GM12874 (cell line): ENCODE data around the gene LSG1.

Experiments used
- CTCF ChIP-seq: IDR thresholded peaks from 2 replicates; pipeline ENCODE4 v1.5.1; 2011; ENCODE audit warnings: low read depth, mild to moderate bottlenecking, control low read depth, low read length, moderate library complexity; ENCODE audit not compliant: insufficient read depth

LSG1 gene

DNA sequence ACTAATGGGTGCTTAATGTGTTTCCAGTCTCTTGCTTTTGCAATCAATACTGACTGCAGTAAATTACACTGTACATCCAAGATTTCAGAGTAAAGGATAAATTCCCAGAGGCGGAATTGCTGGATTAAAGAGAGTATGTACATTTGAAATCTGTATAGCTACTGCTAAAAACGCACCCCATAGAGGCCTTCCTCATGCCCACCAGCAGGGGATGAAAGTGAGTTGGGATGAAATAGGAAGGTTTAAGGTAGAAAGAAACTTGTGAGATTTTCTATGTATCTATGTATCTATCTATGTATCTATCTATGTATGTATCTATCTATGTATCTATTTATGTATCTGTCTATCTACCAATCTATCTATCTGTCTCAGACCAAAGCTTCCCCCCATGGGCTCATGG, 67.2 kb downstream of the LSG1 start:
- peak; percentile 19; the same call in 1 of the 2 replicates for TF ChIP-seq CTCF

GRCh38 chr3:194604126-194604525, 67.9 kb downstream of the LSG1 start:
- TF ChIP-seq CTCF, result no peak

DNA sequence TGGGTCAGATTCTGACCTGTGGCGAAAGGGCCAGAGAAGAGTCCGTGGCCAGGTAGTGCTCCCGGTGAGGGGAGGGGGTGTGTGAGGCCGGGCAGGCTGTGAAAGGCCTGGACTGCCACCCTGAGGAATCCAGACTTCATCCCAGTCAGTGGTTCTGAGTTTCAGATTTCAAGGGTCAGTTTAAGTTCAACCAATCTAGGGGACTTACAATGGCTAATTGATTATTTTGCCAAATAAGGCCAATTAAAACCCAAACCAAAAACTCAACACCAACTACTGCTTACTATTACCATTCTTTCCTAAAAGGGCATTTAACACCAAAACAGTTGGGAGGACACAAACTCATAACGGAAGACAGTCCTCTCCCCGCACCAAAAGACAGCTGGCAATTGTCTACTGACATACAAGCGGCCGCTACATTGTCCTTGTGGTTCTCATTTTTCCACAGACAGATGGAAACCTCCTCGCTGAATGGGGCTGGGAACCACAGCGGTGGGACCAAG, 69.3 kb downstream of the LSG1 start:
- TF ChIP-seq CTCF, result no peak

DNA sequence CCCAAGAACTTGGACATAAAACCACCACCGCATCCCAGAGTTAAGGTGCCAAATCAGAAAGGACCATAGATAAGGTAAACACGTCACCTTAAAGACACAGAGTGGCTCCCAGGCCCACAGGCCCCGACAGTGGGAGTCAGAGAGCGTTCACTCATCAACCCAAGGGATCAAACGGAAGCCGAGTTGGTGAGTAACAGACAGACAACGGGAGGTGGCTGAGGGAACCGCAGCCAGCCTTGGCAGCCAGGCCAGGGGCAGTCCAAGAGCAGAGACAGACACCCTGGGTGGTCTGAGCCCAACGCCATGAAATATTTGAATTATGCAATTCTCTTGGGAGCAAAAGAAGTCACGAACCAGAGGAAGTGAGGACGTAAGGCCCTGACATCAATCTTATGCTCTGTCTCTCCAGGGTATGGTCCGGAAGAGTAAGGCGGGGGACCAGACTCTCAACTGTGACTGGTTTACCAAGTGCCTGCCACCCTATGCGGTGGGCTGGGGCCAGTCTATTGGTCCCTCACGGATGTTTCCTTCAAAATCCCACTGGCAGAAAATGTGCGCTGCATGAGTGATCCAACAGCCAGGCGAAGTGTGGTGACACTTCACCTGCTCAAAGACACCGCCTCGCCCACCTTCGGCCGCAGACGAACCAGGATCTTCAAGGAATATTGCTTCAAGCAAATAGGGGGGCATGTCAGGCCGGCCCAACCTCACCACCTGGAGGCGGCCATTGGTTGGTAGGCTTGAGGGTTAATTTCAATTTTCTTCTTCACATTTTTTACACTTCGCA, 73.0 kb downstream of the LSG1 start:
- no peak for TF ChIP-seq CTCF

DNA sequence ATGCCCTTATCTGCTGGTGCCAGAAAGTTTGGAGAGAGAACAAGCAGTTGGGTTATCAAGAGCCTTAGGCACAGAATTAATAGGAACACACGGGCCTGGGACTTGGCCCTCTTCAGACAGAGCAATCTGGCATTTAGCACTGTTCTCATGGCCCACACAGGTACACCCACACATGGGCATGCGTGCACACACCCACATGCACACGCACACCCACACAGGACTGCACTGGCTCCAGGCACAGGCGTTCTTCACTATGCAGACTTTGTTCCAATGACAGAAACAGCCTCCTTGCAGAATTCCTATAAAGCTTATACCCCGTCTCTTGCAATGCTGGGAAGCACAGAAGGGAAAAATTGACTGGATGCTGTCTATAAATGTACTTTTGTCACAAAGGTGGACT, 75.1 kb downstream of the LSG1 start:
- no peak for TF ChIP-seq CTCF

DNA sequence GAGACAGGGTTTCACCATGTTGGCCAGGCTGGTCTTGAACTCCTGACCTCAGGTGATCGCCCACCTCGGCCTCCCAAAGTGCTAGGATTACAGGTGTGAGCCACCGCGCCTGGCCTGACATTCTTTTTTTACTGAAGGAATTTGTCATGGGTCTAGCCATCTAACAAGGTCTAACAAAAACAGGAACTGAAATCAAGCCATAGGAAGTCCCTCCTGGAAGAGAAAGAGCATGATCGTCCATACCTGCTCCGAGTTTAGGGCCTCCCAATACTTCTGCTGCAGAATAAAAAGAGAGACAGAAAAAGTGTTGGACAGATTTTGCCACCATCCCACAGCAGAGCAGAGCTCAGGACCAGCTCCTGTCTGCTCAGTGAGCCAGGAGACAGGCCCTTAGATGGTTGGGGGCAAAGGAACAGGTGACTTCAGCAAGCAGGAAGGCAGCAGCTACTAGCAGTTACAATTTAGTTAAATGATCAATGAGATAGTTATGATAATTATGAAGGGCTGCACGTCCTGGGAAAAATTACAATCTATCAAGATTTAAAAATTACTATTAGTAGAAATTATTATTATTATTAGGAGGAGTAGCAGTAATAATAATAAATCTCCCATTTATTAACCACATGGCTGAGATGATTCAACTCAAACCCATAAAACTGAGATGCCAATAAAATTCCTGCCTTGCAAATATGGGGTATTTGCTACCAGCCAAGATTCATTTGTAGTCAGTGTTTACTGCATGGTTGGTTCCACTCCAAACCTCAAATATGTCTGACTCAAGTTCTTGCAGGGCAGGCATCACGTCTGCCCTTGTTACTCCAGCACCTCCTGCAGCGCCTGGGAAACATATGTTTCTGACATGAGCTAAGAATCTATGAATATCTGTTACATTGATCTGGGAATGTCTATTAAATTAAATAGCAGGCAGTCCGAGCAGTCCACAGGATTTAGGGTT, 78.9 kb downstream of the LSG1 start:
- no peak for TF ChIP-seq CTCF
